Mesothelial cell of epicardium (in vitro differentiated cells): ENCODE results near the gene SYF2. TPM values are rescaled to one million over a fixed set of nuclear protein-coding genes. Genes with fewer than 3 reads are reported as not detected.

Source experiments
- DNase-seq, 2 experiments: peaks; one replicate each; pipeline ENCODE4 v3.0.0; 2021; ENCODE audit warnings: low spot score in 2 of 2; ENCODE audit not compliant: unreplicated experiment in 2 of 2
- H3K27ac Mint-ChIP-seq: 2 replicates; pipeline ENCODE4 v1.8.0; 2021; ENCODE audit warnings: mixed read lengths
- H3K27me3 Mint-ChIP-seq: 2 replicates; pipeline ENCODE4 v1.8.0; 2021; ENCODE audit warnings: low read depth, mixed read lengths
- H3K36me3 Mint-ChIP-seq: 2 replicates; pipeline ENCODE4 v1.8.0; 2021; ENCODE audit warnings: mixed read lengths
- H3K4me1 Mint-ChIP-seq: 2 replicates; pipeline ENCODE4 v1.8.0; 2021; ENCODE audit warnings: mixed read lengths
- H3K4me3 Mint-ChIP-seq: 2 replicates; pipeline ENCODE4 v1.8.0; 2021; ENCODE audit warnings: mild to moderate bottlenecking, moderate library complexity, mixed read lengths
- H3K9me3 Mint-ChIP-seq: 2 replicates; pipeline ENCODE4 v1.8.0; 2021; ENCODE audit warnings: mixed read lengths
- total RNA-seq: library from RNA; stranded (reverse); gene quantifications from 3 replicates; pipeline ENCODE4 v1.2.1, GENCODE V29; 2021
- TF ChIP-seq, protein P1 (sequence below): fragments of 200-600 bp; sonication (generic); IDR thresholded peaks from one replicate; pipeline ENCODE4 v1.5.0; 2021; ENCODE audit warnings: antibody characterized with exemption; ENCODE audit not compliant: unreplicated experiment

The SYF2 gene
- total RNA-seq, 1 donor from 2014 or later: 32.3 TPM

DNA sequence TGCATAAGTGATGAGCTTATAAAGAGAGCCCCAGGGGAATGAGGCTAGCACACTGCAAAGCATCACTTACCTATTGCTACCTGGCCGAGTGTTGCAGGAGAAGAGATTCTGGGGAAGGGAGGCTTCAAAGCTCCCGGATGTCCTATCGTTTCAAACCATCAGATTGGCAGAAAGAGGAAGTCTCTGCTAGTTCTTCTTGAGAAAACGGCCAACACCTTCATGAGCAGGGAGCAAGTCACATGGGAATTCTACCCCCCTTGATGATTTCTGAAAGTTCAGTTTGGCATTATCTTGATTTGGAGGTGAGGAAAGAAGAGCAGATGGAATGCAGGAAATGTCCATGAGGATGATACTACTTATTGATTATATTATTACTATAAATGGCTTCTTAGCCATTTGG lies 16.2 kb downstream of the SYF2 start:
- no peak for DNase-seq
- H3K4me3 Mint-ChIP-seq: no peak overlapping the region
- peaks cover 3% of the 10 kb centered on the region for H3K4me1 Mint-ChIP-seq
- no peak overlapping the region for H3K27ac Mint-ChIP-seq
- H3K9me3 Mint-ChIP-seq: no peaks in the 10 kb centered on the region
- peaks cover 4% of the 10 kb centered on the region for H3K27me3 Mint-ChIP-seq
- H3K36me3 Mint-ChIP-seq: peaks cover 10% of the 10 kb centered on the region
- TF ChIP-seq, protein P1, sequence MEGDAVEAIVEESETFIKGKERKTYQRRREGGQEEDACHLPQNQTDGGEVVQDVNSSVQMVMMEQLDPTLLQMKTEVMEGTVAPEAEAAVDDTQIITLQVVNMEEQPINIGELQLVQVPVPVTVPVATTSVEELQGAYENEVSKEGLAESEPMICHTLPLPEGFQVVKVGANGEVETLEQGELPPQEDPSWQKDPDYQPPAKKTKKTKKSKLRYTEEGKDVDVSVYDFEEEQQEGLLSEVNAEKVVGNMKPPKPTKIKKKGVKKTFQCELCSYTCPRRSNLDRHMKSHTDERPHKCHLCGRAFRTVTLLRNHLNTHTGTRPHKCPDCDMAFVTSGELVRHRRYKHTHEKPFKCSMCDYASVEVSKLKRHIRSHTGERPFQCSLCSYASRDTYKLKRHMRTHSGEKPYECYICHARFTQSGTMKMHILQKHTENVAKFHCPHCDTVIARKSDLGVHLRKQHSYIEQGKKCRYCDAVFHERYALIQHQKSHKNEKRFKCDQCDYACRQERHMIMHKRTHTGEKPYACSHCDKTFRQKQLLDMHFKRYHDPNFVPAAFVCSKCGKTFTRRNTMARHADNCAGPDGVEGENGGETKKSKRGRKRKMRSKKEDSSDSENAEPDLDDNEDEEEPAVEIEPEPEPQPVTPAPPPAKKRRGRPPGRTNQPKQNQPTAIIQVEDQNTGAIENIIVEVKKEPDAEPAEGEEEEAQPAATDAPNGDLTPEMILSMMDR: no peak

DNA sequence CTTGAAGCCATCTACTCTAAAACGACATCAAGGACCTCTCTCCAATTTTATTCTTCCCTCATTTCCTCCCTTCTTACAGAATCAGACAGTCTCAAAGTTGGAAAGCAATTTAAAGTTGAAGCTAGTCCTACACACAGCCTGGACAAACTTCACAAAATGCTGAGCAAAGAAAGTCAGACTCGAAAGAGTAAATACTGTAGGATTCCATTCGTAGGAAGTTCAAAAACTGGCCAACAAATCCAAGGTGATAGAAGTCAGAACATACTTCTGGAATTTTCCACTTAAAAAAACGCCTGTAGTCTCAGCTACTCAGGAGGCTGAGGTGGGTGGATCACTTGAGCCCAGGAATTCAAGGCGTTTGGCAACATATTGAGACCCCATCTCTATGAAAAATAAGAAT lies 19.6 kb downstream of the SYF2 start:
- TF ChIP-seq, protein P1: no peak
- Mint-ChIP-seq H3K4me1 (peaks cover 3% of the 10 kb centered on the region), H3K27ac (no peak overlapping the region), H3K36me3 (no peaks in the 10 kb centered on the region), H3K27me3 (peaks cover 8% of the 10 kb centered on the region), H3K9me3 (no peaks in the 10 kb centered on the region), H3K4me3 (no peak overlapping the region)
- no peak for DNase-seq

DNA sequence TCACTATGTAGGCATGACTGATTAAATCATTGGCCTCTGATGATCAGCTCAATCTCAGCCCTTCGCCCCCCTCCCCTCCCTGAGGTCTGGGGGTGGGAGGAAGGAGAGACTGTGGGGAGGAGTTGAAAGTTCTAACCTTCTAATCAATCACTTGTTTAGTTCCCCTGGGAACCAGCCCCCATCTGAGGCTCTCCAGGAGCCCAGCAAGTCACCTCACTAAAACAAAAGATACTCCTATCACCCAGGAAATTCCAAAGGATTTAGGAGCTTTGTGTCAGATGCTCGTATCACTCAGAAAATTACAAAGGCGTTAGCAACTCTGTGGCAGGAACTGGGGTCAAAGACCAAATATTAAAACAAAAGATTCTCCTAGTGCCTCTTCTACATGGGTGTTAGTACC lies 21.6 kb downstream of the SYF2 start:
- peaks cover 3% of the 10 kb centered on the region for H3K4me1 Mint-ChIP-seq
- H3K4me3 Mint-ChIP-seq: no peak overlapping the region
- H3K36me3 Mint-ChIP-seq: no peaks in the 10 kb centered on the region
- DNase-seq: no peak
- TF ChIP-seq, protein P1: no peak
- H3K9me3 Mint-ChIP-seq: no peaks in the 10 kb centered on the region
- peaks cover 8% of the 10 kb centered on the region for H3K27me3 Mint-ChIP-seq
- H3K27ac Mint-ChIP-seq: no peak overlapping the region

DNA sequence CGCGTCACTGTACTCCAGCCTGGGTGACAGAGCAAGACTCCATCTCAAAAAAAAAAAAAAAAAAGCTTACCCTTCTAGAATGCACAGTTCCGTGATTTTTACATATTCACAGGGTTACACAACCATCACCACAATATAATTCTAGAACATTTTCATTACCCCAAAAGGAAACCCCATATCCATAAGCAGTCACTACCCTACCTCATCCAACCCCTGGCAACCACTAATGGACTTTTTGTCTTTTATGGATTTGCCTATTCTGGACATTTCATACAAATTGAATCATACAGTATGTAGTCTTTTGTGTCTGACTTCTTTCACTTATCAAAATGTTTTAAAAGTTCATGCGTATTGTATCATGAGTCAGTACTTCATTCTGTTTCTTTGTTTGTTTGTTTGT lies 22.8 kb downstream of the SYF2 start:
- H3K4me1 Mint-ChIP-seq: peaks cover 3% of the 10 kb centered on the region
- H3K9me3 Mint-ChIP-seq: no peaks in the 10 kb centered on the region
- H3K4me3 Mint-ChIP-seq: no peak overlapping the region
- no peaks in the 10 kb centered on the region for H3K36me3 Mint-ChIP-seq
- H3K27ac Mint-ChIP-seq: no peak overlapping the region
- TF ChIP-seq, protein P1: no peak
- DNase-seq: no peak
- peaks cover 8% of the 10 kb centered on the region for H3K27me3 Mint-ChIP-seq

DNA sequence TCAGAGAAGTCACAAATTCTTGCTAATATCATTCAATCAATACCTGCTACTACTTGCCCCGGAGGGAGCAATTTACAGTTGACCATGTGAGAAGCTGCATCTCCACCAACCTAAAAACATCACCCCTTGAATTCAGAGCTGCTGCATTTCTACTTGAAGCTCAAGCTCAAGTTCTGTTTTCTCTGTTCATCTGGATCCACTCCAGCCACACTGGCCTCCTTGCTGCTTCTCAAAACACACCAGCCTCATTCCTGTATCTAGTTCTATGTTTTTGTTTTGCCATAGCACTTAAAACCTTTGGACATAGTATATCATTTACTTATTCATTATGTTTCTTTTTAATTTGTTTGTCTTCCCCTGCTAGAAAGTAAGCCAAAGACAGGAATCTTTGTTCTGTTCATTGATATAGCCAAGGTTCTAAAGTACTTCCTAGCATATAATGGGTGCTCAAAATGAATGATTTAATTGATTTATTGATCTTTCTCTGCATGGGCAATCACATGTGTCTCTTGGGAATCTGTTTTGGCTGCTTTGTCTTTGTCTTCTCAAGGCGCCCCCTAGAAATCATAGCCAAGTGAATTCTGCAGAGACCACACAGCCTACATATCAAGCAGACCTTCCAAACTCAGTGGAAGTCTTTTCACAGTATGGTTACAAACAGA lies 23.6 kb downstream of the SYF2 start:
- TF ChIP-seq, protein P1: no peak
- DNase-seq: no peak
- no peaks in the 10 kb centered on the region for H3K36me3 Mint-ChIP-seq
- no peaks in the 10 kb centered on the region for H3K9me3 Mint-ChIP-seq
- H3K4me1 Mint-ChIP-seq: peaks cover 3% of the 10 kb centered on the region
- H3K27me3 Mint-ChIP-seq: peaks cover 8% of the 10 kb centered on the region
- H3K4me3 Mint-ChIP-seq: no peak overlapping the region
- no peak overlapping the region for H3K27ac Mint-ChIP-seq

DNA sequence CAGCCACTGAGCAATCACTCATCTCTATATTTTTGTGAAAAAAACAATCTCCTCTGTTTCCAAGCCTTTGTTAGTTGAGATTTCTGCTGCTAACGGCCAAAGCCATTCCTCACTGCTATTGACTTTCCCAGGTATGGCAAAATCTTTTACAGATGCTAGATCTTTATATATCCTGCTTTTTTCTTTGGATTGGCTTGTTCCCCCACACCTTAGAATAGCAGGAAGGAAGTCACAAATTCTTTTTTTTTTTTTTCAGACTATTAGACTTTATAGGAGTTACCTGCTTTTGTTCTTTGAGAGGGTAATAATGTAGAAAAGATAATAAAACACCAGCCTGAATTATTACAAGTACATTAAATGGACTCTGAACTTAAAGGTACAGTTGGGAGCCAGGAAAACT lies 24.2 kb downstream of the SYF2 start:
- Mint-ChIP-seq H3K27me3 (peaks cover 8% of the 10 kb centered on the region), H3K27ac (no peak overlapping the region), H3K4me1 (peaks cover 3% of the 10 kb centered on the region), H3K9me3 (no peaks in the 10 kb centered on the region), H3K4me3 (no peak overlapping the region), H3K36me3 (no peaks in the 10 kb centered on the region)
- TF ChIP-seq, protein P1: no peak
- no peak for DNase-seq
